Lung (tissue), 12 donors: Measurements from ENCODE around the gene CTSZ. TPM values are rescaled to one million over a fixed set of nuclear protein-coding genes. Genes with fewer than 3 reads are reported as not detected.

Experiments
- ATAC-seq: fragments of 200-7000 bp; cut with Tn5 transposase; one replicate; pipeline ENCODE4 v1.9.1; 2020; ENCODE audit warnings: moderate number of reproducible peaks; ENCODE audit not compliant: insufficient read depth, low FRiP score
- DNase-seq, 3 donors: peaks; one replicate each; pipeline ENCODE4 v3.0.0-alpha.2; 2013 to 2017
- H3K27ac ChIP-seq, 2 donors: one replicate each; pipeline ENCODE4 v1.5.1; 2013; ENCODE audit warnings: mild to moderate bottlenecking in 2 of 2, moderate library complexity in 2 of 2, control low read depth in 1 of 2, inconsistent platforms in 1 of 2, low read depth in 1 of 2, low read length in 1 of 2
- H3K27me3 ChIP-seq, 3 donors: one replicate each; pipeline ENCODE4 v1.5.1; 2013; ENCODE audit warnings: low read length in 2 of 3; ENCODE audit not compliant: control insufficient read depth in 3 of 3, insufficient read depth in 3 of 3
- H3K36me3 ChIP-seq, 4 donors: one replicate each; pipeline ENCODE4 v1.5.1; 2013; ENCODE audit warnings: low read length in 4 of 4, mild to moderate bottlenecking in 1 of 4, moderate library complexity in 1 of 4; ENCODE audit not compliant: control insufficient read depth in 4 of 4, insufficient read depth in 4 of 4
- H3K4me1 ChIP-seq, 5 donors: one replicate each; pipeline ENCODE4 v1.5.1; 2013; ENCODE audit warnings: low read length in 5 of 5, mild to moderate bottlenecking in 2 of 5, moderate library complexity in 1 of 5; ENCODE audit not compliant: control insufficient read depth in 5 of 5, insufficient read depth in 5 of 5
- H3K4me3 ChIP-seq: one replicate; pipeline ENCODE4 v1.5.1; 2013; ENCODE audit warnings: mild to moderate bottlenecking, control low read depth, moderate library complexity
- H3K9ac ChIP-seq, 2 donors: one replicate each; pipeline ENCODE4 v1.5.1; 2013; ENCODE audit warnings: low read length in 2 of 2, control low read depth in 1 of 2; ENCODE audit not compliant: insufficient read depth in 1 of 2
- H3K9me3 ChIP-seq, 4 donors: one replicate each; pipeline ENCODE4 v1.5.1; 2013; ENCODE audit warnings: low read length in 3 of 4, mild to moderate bottlenecking in 1 of 4, moderate library complexity in 1 of 4; ENCODE audit not compliant: control insufficient read depth in 4 of 4, insufficient read depth in 3 of 4
- whole genome bisulfite sequencing, 2 donors: extraction: QIAGEN DNeasy Blood & Tissue Kit; methylation state at CpG; one replicate each; pipeline ENCODE4 v1.1.7; 2013; 5-methylcytosine and 5-hydroxymethylcytosine counted together
- polyA plus RNA-seq, 2 donors: library from polyadenylated mRNA; stranded (reverse); fragments of 200-250 nt; gene quantifications; one replicate each; pipeline ENCODE4 v1.2.1, GENCODE V29; 2013
- total RNA-seq, 2 donors: library from RNA; depleted of rRNA in 1 of 2; stranded (reverse); fragments of >200 nt in 1 of 2; gene quantifications; one replicate each; pipeline ENCODE4 v1.2.1, GENCODE V29; 2014 to 2021
- TF ChIP-seq, protein P1 (sequence below): IDR thresholded peaks from 2 replicates; pipeline ENCODE4 v1.5.1; 2012; ENCODE audit warnings: mild to moderate bottlenecking; ENCODE audit errors: control extremely low read depth, extremely low read depth
- donor health status: control.
- donor health status: control.
- donor health status: Bipolar disorder and iron deficiency.
- donor health status: healthy.
- donor health status: DM: yes; HTN: yes; CAD: no.

Gene CTSZ
- total and polyA plus RNA-seq, 4 donors = 105 to 558 (median 291) TPM

DNA sequence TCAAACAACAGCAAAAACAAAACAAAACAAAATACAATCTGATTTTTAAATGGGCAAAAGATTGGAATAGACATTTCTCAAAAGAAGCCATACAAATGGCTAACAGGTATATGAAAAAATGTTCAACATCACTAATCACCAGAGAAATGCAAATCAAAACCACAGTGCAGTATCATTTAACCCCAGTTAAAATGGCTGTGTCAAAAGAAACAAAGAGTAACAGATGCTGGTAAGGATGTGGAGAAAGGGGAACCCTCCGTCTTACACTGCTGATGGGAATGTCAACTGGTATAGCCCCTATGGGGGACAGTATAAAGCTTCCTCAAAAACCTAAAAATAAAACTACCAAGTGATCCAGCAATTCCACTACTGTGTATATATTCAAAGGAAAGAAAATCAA, 36.9 kb downstream of the CTSZ start:
- TF ChIP-seq, protein P1, sequence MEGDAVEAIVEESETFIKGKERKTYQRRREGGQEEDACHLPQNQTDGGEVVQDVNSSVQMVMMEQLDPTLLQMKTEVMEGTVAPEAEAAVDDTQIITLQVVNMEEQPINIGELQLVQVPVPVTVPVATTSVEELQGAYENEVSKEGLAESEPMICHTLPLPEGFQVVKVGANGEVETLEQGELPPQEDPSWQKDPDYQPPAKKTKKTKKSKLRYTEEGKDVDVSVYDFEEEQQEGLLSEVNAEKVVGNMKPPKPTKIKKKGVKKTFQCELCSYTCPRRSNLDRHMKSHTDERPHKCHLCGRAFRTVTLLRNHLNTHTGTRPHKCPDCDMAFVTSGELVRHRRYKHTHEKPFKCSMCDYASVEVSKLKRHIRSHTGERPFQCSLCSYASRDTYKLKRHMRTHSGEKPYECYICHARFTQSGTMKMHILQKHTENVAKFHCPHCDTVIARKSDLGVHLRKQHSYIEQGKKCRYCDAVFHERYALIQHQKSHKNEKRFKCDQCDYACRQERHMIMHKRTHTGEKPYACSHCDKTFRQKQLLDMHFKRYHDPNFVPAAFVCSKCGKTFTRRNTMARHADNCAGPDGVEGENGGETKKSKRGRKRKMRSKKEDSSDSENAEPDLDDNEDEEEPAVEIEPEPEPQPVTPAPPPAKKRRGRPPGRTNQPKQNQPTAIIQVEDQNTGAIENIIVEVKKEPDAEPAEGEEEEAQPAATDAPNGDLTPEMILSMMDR = no peak
- DNase-seq = no peak
- H3K4me1 ChIP-seq = no peaks in the 10 kb centered on the region
- ATAC-seq = no peak
- H3K4me3 ChIP-seq = no peak overlapping the region
- no peaks in the 10 kb centered on the region for H3K36me3 ChIP-seq
- H3K9me3 ChIP-seq = peaks cover 0 to 3% (median 0%) of the 10 kb centered on the region in 4 donors
- H3K9ac ChIP-seq = no peak overlapping the region
- WGBS, 2 donors = 56 to 69% methylated on average over 1 of the region's 1 CpG
- no peak overlapping the region for H3K27ac ChIP-seq
- H3K27me3 ChIP-seq = no peaks in the 10 kb centered on the region

DNA sequence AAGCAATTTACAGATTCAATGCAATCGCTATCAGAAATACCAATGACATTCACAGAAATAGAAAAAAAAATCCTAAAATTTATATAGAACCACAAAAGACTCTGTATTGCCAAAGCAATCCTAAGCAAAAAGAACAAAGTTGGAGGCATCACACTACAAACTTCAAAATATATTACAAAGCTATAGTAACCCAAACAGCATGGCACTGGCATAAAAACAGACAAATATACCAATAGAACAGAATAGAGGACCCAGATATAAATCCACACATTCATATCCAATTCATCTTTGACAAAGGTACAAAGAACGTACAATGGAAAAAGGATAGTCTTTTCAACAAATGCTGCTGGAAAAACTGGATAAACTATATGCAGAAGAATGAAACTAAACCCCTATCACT, 37.6 kb downstream of the CTSZ start:
- no peak for ATAC-seq
- Histone ChIP-seq H3K9ac (no peak overlapping the region), H3K27ac (no peak overlapping the region), H3K9me3 (peaks cover 0 to 3% (median 0%) of the 10 kb centered on the region in 4 donors), H3K4me3 (no peak overlapping the region), H3K4me1 (no peaks in the 10 kb centered on the region), H3K27me3 (no peaks in the 10 kb centered on the region), H3K36me3 (no peaks in the 10 kb centered on the region)
- TF ChIP-seq, protein P1 = no peak
- DNase-seq = no peak
- 67 to 78% methylated on average over 2 of the region's 2 CpGs for WGBS, 2 donors

DNA sequence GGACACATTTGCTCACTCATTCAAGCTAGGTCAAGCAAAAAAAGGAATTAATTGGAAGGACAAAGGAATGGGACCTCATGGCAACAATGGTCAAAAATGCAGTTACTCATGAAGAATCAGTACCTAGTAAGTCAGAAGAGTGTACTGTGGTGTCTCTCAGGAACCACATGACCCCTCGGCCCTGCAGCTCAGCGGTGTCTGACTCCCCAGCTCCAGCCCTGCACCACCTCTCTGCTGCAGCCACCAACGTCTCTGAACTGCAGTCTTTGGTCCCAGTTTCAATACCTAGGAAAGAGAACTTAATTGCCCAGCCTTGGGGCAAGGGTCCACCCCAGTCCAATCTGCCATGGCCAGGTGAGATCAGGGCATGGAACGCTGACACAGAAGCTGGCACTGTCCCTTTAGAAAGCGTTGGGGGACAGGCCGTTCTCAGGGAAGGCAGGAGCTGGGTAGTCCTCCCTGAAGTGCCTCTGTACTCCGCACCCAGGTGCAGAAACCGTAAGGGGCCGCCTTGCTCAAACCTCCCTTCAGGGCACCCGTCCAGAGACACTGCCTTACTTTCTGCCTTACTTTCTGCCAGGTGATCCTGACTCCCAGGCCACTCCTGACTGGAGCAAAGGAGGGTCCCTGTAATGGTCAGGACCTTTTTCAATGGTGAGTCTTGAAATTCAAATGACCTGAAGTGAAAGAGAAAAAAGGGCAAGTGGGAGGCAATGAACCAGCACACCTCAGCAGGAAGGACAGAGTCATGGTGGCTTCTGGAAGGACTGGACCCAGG, 39.2 kb downstream of the CTSZ start:
- Histone ChIP-seq H3K27ac (no peak overlapping the region), H3K9me3 (no peaks in the 10 kb centered on the region), H3K4me3 (no peak overlapping the region), H3K36me3 (no peaks in the 10 kb centered on the region), H3K27me3 (no peaks in the 10 kb centered on the region), H3K4me1 (no peaks in the 10 kb centered on the region), H3K9ac (no peak overlapping the region)
- 86 to 90% methylated on average over 10 of the region's 10 CpGs for WGBS, 2 donors
- DNase-seq (no peak), ATAC-seq (no peak)
- TF ChIP-seq, protein P1 = no peak
